HG03558 (cell line): ENCODE data around the gene TCF12.

Experiments used
- ATAC-seq: cut with Tn5 transposase; IDR thresholded peaks from one replicate; pipeline ENCODE4 v1.9.1; 2021; ENCODE audit warnings: moderate number of reproducible peaks; ENCODE audit not compliant: unreplicated experiment; ENCODE audit errors: extremely low read depth

TCF12 gene

GRCh38 chr15:57322602-57323250, 404.3 kb downstream of the TCF12 start:
- no peak for ATAC-seq

DNA sequence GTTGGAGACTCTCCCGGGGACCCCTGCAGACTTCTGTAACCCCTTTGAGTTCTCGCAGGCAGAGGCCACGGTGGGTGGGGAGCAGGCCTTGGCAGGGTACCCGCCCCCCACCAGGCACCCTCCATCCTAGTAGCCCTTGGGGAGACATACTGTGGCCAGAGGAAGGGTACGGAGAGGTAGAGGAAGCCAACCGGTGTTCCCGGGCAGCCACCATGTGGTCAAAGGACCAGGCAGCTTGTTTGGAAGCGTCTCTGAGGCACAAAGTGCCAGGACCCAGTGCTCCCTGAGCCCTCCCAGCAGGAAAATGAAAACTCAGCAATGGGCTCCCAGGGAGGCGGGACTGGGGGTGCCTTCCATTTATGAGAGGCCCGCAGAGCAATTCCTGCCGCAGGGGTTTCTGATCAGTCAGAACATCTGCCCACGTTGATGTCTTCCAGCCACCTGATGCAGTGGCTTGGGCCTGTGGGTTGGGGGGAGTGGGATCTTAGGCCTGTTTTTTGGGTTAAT, 404.9 kb downstream of the TCF12 start:
- ATAC-seq = no peak

DNA sequence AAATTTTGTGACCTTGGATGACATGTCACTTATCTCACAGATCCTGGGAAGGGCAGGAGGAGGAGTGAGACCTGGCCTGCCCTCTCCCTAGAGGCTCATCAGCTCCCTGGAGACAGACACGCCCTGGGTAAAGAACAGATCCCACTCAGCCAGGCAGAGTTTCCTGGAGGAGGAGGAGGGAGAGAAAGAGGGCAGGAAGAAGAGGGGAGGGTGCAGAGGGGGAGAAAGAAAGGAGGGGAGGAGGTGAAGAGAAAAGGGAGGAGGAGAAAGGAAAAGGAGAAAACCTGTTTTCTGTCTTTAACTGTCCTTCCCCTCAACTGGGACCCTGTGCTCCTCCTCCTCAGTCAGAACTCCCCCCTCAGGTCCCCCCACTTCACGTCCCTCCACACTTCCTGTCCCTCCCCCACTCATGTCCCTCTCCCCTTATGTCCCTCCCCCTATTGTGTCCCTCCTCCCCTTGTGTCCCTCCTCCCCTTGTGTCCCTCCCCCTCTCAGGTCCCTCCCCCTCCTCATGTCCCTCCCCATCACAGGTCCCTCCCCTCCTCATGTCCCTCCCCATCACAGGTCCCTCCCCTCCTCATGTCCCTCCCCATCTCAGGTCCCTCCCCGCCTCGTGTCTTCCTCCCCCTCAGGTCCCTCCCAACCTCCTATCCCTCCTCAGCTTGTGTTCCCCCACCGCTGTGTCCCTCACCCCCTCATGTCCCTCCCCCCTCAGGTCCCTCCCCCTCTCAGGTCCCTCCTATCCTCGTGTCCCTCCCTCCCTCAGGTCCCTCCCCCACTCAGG, 405.6 kb downstream of the TCF12 start:
- no peak for ATAC-seq

DNA sequence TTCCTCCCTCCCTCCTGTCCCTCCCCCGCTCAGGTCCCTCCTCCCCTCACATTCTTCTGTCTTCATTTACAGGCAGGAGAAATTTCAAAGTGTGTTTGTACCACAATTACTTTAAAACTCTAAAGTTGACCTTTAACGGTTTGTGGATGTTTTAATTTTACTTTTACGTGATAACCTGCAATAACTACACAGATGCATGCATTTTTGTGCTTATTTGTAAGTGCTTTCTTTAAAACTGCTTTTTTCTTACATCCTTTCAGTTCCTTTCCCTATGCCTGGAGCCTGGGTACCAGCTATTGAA, 406.1 kb downstream of the TCF12 start:
- ATAC-seq = no peak

GRCh38 chr15:57324944-57325679, 406.7 kb downstream of the TCF12 start:
- ATAC-seq = no peak

DNA sequence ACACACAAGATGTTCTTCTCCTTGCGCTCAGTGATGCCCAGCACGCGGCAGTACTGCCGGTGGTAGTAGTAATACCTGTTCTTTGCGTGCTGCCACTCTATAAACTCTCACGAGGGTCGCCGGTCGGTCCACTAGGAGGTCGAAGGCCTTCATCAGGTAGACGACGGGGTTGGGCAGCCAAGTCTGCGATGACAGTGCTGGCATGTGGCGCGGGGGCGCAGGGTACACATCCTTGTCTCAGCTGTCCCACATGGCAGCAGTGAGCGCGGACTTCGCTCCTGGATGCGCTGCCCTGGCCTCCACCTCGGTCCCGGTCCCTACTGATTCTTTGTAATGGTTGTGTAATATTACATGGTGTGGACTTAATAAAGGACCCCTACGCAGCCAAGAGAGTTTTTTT, 407.8 kb downstream of the TCF12 start:
- ATAC-seq = no peak

DNA sequence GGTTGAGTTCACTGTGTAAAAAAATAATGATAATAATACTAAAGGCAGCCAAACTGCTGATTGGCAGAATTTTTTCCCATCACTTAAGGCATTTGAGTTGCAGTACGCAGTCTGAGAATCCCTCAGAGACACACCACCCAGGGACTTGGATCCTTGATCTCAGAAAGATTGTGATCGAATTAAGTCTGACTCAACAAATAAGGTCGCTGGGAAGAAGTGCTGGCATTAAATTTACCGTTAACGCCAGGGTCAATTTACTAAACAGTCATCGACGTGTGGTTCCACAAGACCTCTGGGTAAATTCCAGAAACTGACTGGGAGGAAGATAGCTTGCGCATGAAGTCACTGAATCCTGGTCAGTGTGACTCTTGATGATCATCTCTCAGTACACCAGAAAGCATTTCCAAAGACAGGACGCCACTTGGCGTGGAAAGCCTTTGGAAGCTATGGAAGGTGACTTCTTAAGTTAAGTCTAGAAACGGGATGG, 409.6 kb downstream of the TCF12 start:
- no peak for ATAC-seq

DNA sequence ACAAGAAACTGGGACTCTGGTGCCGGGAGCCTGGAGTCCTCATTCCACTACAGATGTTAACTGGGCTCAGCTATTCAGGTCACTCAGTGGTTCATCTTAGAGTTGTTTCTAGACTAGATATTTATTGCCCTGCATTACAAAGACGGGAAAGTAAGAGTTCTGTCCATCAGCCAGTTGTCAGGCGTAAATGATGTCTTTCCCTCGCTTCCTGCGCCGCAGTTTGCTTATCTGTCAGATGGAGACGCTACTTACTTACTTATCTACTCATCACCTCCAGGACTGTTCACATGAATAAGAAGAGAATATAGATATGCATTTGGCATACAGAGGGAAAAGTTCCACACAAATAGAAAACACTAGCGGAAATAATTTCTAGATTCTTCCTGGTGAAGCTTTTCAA, 410.0 kb downstream of the TCF12 start:
- ATAC-seq = no peak

DNA sequence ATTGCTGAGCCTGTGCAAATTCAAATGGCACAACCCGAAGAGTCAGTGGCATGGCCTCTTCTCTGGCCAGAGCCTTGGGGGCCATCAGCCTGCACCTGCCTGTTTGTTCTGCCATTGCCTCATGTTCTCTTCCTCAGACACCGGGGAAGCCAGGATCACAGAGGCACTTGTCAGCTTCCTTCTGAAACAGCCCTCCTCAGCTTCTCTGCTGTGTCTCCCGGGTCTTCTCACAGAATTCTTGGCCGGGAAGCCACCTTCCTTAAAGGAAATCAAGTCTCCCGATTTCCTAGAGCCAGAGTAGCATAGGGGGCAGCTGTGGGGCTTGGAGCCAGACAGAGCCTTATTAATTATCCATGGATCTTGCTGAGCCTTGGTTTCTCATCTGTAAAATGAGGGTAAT, 410.5 kb downstream of the TCF12 start:
- ATAC-seq = no peak

GRCh38 chr15:57329582-57330367, 411.3 kb downstream of the TCF12 start:
- ATAC-seq = no peak

- ATAC-seq = no peak
Observed at GRCh38 chr15:57330619-57331340, 412.3 kb downstream of the TCF12 start.

DNA sequence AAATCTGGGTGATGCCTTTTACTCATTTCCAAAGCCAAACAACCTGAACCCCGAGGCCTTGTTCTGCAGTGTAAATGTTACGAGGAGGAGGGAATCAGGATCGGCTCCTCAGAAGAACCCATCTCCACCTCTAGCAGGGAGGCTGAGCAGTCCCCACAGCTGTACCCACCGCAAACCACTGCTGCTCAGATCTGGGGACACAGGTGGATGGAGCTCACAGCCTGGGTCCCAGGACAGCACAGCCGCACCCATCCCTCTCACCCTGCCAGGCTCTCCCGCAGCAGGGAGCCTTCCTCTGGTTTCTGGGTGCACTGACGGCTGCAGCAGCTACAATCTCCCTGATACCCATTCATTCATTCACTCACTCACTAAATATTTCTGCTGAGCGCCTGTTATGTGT, 413.9 kb downstream of the TCF12 start:
- no peak for ATAC-seq

DNA sequence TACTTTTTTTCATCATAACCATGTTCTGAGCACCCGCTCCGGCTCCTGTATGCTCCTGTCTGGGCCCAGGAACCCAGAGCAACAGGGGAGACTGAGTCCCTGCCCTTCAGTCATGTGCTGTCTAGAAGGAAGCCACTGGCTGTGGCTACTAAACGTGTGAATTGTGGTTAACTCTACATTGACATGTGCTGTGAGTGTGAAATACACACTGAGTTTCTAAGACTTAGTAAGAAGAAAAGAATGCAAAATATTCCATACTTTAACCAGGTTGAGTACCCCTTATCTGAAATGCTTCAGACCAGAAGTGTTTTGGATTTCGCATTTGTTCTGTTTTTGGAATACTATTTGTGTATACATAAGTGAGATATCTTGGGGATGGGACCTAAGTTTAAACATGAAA, 415.0 kb downstream of the TCF12 start:
- ATAC-seq = no peak

GRCh38 chr15:57334257-57334656, 415.8 kb downstream of the TCF12 start:
- ATAC-seq = no peak

DNA sequence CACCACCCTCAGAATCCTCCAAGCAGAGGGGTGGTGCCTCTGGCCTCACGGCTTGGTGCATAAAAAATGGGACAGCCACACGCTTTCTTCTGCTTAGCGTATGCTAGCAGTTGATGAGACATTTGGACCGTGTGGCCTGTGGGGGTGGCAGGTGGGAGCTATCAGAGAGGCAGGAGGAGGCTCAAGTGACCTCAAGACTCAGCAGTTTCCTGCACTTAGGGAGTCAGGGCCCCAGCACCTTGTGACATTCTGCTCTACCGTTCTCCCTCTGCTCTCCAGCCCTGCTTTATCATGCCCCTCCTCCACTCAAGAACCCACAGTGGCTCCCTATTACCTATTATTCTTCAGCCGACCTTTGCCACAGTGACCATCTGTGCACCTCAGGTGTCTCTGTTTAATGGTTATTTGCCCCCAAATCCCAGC, 416.9 kb downstream of the TCF12 start:
- no peak for ATAC-seq

- ATAC-seq = no peak
Observed at GRCh38 chr15:57335719-57336118, 417.3 kb downstream of the TCF12 start.

- no peak for ATAC-seq
Observed at GRCh38 chr15:57337868-57338411, 419.5 kb downstream of the TCF12 start.

DNA sequence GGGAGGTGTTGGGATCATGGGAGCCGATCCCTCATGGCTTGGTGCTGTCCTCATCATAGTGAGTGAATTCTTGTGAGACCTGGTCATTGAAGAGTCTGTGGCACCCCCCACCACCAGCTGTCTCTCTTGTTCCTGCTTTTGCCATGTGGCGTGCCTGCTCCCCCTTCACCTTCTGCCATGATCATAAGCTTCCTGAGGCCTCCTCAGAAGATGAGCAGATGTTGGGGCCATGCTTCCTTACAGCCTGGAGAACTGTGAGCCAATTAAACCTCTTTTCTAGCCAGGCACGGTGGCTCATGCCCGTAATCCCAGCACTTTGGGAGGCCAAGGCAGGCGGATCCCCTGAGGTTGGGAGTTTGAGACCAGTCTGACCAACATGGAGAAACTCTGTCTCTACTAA, 420.9 kb downstream of the TCF12 start:
- ATAC-seq = no peak
